ENCODE results near the gene HOGA1.
"Not testable (repeated sequence)": the region's sequence is repeated elsewhere in the genome, so short reads cannot be mapped to it uniquely, and the experiment has no call there.

HOGA1 gene

DNA sequence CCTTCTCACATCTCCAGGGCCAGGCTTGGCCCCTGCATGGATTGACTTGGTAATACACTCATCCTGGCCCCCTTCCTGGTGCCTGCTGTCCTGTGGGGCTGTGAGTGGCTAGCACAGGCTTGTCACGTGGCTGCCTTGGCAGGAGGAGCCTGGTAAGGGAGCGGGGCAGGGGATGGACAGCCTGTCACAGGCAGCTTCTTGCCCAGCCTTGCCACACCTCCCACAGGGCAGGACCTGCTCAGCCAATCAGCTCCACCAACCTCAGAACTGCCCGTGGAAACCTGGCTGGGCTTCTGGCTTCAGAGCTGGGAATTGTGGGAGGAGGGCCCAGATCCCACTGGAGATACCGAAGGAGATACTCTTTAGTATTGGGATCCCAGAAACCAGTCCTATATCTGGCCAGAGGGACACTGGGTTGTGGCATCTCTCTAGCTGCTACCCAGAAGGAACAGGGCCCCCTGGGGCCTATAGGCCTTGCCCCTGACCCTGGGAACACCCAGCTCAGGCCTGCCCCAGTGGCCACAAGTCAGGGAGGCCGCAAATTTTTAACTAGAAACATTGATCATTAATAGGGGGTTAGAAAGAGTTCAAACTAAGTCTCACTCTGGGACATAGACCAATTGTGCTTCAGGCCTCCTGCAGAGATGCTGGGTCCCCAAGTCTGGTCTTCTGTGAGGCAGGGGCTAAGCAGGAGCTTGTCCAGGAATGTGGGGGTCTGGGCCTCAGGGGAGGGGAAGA is at the start of gene HOGA1:
HOGA1 (plus strand) TSS at position 330 of the 738 bp plus-strand sequence; CDS start at position 645, 315 bp downstream.
- peak; percentile 28 for DNase-seq

DNA sequence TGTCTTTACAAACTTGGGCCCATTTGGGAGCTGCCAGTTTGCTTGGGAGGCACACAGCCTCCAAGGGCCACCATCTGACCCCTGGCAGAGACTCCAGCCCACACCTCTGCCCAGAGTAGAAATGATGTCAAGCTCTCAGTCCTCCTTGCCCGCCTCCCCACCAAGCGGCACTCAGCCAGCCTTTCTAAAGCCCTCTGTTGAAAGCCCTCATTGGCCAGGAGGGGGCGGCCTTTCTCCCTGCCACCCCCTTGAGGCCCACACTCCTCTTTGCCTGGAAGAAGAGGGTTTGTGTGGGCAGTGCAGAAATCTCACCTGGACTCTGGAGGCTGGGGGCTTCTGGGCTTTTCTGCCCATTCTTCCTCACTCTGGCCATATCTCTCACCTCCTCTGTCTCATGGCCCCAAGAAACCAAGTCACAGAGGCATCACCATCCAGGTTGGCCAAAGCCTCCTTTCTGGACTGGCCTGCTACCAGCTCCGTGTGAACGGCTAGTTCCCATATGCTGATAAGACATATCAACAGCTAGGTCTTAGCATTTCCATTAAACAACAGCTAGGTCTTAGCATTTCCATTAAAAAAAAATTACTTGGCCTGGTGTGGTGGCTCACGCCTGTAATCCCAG is 49.3 kb upstream of the HOGA1 start:
- DNase-seq, result peak; percentile 46

DNA sequence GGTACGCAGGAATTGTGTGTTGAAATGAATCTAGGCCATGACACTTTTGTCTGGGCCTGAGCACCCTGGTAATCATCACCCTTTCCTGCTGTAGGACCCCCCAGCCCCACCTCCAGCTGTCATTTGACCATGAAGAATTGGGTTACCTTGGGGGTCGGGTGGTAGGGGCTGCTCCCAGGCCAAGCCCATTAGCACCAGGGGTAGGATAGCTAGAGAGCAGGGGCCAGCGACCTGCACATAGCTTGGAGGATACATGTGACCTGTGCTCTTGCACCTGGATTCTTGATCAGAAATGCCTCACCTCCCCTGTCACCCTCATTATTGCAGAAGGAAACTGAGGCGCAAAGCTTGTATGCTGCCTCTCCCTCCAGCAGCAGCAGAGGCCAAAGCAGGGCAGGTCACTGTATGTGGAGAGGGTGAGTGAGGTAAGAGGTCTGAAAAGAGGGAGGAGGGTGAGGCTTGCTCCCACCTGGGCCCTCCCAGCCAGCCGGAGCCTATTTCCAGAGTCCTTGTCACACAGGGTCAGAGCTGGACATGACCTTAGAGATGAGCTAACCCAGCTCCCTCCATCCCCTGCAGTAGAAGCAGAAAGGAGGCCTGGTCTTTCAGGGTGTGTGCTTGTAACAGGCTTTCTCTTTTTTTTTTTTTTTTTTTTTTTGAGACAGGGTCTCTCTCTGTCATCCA is 46.9 kb upstream of the HOGA1 start:
- no peak for DNase-seq

DNA sequence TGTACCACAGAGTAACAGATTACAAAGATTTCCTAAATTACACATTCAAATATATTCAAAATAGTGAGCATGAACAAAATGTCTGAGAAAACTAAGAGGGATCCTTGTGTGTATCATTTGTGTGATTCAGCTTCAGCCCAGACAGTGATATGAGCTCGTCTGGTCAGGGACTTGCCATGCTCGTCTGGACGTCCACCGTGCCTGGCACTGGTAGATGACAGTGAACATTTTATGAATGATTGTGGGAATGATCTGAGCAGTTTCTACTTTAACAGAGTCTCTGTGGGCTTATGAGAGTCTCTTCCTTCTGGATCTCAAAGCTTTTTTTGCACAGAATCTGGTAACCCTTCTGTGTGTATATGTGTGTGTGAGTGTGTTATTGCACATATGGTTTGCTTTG is 45.8 kb upstream of the HOGA1 start:
- DNase-seq, result no peak

DNA sequence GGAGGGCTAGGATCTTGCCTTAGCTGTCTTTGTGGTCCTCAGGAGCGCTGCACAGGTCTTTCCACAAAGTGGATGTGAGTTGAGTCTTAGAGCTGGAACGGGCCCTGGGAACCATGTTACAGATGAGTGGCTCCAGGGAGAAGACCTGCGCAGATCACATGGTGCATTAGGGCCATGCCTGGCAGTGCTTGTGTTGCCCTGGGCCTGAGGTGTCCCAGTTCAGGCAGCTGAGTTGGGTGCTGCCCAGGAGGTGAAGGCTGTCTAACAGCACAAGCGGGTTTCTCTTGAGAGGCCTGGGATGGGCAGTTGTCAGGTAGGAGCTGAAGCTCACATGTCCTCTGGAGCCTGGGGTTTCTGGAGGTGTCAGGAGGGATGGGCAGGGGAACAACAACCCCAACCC is 45.4 kb upstream of the HOGA1 start:
- DNase-seq, result no peak

DNA sequence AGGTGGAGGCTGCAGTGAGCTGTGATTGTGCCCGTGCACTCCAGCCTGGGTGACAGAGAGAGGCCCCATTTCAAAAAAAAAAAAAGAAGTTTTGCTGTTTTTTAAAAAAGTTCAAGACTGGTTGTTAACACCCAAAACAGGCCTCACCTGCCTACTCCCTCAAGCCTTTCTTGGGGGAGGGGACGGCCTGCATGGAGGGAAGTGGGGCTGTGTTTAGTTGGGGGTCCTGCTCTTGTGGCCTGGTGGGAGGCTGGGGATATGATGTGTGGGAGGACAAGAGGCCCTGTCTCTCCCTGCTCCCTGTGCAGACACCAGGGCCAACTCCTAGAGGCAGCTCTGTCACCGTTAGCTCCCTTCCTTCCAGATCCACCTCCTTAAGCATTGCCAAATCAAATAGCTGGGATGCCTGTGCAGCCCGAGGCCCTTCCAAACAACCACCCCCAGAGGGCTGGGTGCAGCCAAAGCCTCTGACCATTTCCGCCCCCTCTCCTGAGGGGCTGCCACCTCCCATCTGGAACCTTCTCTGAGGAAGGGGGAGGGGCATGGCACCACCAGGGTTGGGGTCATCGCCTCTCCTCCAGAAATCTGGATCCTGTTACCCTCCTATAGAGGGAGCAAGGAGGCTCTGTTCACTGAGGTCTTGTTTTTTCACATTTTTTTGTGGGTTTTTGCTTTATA is 44.5 kb upstream of the HOGA1 start:
- DNase-seq, result no peak

DNA sequence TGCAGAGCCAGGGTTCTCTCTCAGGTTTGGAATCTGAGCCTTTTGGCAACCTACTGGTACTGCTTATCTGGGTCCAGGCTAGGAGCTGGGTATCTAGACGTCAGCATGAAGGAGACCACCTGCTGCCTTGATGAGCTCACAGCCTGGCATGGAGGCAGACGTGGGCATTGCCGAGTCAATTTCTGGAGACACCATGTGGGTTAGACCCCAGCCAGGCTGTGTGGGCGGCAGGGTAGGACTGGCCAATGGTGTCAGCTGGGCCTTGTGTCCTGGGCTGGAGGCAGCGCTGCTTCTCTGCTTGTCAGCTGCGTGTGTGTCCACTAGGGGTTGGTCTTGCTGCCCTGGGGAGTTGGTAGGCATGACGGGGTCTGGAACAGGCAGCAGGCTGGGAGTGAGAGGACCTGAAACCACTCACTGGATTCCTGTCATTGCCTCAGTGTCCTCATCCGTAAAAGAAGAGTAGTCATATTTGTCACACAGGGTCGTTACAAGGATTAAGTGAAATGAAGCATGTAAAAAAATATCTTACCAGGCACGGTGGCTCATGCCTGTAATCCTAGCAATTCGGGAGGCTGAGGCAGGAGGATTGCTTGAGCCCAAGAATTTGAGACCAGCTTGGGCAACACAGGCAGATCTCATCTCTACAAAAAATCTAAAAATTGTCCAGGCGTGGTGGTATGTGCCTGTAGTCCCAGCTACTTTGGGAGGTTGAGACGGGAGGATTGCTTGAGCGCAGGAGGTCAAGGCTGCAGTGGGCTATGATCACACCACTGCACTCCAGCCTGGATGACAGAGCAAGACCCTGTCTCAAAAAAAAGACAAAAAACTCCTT is 43.3 kb upstream of the HOGA1 start:
- no peak for DNase-seq

DNA sequence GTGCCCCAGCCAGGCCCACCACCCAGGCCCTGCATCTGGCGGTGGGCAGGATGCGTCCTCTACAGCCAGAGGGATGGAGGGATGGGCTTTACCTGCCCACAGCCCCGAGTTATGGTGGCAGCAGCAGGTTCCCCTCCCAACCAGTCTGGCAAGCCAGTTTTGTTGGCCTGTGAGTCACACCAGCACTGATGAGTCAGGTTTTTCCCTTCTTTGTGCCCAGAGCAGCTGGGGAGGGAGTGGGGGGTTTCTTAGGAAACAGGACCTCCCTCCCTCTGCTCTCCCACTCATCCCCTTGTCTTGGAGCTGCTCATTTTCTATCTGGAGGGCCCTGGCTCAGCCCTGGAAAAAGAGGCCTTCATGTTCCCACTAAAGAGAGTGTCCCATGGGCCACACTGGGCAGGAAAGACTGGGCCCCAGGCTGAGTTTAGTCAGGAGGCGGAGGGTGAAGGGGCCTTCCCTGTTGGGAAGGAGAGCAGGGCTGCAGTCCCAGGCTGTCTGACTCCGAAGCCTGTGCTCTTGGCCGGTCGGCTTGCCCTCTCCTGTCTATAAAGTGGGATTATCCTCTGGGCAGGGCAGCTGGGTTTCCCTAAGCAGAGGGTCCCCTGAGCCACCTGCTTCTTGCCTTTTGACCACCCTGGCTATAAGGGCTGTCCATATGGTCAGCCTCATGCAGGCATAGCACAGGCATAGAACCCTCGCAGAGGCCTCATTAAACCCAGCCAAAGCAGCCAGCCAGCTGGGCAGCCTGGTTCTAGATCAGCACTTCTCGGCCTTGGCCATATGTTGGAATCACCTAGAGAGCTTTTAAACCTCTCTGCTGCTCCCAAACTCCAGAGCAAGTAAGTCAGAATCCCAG is 41.8 kb upstream of the HOGA1 start:
- peak; percentile 23 for DNase-seq

DNA sequence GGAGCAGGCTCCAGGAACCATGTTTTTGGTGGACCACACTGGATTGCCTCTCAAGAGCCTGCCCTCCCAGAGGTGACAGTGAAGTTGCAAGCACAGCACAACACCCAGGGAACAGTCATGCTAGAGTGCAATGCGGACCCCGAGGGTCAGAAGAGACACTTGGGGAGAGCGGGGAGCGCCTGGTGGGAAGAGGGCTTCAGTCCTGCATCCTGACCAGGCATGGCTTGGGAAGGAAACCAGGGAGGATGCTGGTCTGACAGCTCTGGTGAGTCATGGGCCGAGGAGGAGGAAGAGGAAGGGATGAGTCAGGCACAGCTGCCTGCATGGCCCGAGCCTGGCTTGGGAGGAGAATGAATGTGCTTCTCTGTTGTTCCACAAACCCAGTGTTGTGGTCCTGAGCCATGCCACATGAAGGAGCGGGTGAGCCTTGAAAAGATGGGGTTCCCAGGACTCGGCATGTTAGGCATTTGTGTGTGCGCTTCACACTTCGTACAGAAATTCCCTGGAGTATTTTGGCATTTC is 41.1 kb upstream of the HOGA1 start:
- DNase-seq, result peak; percentile 14

DNA sequence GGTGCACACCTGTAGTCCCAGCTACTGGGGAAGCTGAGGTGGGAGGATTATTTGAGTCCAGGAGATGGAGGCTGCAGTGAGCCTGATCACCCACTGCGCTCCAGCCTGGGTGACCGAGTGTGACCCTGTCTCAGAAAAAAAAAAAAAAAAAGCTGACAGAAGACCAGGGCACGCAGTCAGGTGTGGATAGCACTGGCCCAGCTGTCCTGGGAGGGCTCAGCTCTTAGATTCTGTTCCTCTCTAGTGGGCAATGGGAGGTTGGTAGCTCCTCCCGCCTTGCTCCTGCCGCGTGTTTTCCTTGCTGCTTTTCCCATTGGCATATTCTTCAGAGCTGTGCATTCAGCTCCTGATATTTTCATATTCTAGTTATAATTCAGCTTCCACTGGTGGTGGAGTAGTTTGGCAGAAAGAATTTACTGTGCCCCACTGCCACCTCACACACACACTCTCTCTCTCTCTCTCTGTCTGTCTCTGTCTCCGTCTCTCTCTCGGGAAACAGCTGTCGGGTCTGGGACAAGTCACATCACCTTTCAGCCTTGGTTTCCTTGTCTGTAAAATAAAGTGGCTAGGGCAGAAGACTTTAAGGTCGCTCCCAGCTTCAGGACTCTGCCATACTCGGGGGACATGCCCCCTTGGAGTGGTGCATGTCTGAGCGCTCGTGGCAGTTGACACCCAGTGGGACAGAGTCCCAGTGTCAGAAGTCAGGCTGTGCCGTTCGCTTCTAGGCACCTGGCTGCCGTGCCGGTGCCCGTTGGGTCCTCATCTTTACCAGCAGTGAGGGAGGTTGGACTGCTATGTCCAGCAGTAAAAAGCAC is 37.5 kb upstream of the HOGA1 start:
- no peak for DNase-seq

DNA sequence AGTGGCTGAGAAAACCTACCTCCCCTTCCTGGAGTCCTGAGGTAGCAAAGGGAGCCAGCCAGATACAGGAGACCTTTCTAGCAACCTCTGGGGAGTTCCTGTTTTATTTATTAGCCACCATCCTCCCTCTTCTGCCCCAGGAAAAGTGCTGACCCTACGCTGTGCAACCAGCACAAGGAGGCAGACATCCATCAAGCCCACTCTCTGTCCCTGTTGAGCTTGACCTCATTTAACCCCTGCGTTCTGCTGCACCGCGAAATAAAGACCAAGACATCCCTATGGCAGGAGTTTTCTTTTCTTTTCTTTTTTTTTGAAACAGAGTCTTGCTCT is 37.0 kb upstream of the HOGA1 start:
- no peak for DNase-seq

DNA sequence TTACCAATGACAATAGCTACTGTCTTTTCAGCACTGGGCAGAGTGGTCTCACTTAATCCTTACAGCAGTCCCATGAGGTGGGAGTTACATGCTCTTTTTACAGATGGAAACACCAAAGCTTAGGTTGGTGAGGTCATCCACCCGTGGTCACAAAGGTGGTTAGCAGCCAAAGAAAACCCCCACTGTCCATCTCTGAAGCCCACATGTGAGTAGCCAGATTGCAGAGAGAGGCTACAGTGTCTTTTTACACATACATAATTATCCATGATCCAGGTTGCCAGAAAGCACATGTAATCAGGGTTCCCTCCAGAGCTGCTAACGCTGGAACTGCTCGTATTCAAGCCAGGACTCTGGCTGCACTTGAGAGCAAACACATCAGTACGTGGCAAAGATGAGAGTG is 36.2 kb upstream of the HOGA1 start:
- DNase-seq, result no peak

DNA sequence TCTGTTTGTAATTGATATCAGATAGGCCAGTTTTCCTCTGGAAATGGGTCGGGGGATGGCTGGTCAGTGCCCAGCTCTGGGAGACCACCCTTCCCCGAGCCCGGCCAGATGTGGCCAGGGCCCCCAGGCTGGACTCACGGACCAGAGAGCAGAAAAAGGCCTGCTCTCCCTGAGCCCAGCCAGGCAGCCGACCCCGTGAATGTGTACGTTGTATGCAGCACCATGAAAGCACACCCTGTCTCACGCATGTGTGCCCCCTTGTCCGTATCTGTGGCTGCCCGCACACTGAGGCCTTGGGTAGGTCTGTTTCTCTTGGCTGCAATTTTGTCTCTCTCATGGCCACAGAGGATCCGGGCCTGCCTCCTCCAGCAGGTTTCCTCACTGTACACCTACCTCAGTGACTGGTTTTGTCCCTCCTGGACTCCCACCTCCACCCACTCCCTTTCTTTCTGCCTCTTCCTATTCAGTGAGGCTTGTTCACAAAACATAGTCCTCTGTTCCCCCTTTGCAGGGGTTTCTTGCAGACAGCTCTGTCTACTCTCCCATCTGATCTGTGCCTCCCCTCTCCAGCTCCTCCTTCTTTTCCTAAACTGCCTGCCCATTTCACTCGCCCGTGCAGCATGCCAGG is 35.2 kb upstream of the HOGA1 start:
- no peak for DNase-seq

DNA sequence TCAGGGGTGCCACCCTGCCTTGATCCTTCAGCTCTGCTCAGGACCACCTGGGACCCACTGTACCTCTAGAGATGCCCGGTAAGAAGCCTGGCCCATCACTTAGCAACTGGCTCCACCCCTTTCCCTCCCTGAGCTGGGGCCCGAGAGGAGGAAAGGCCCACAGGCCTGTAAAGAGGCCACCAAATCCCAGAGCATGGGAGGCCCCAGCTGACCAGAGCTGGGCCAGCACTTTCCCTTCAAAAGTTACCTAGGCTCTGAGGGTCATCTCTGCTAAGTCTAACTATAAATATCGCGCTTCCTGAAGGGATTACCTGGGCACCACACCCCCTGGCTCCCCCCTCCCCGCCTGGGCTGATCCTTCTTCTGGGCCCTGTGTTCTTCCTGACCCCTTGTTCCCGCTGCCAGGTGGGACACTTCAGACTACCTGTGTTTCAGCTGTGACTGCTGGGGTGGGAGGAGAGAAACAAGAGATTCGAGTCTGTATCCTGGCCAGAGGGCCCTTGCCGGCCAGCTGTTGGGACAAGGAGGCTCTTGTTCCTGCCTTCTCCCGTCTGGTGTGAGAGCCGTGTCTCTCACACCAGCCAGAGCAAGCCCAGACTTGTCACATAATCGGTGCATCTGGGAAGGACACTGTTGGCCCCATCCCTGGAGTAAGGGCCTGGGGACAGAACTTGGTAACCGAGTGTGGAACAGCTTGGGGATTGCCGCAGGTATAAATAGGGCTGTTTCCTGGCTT is 34.4 kb upstream of the HOGA1 start:
- no peak for DNase-seq

DNA sequence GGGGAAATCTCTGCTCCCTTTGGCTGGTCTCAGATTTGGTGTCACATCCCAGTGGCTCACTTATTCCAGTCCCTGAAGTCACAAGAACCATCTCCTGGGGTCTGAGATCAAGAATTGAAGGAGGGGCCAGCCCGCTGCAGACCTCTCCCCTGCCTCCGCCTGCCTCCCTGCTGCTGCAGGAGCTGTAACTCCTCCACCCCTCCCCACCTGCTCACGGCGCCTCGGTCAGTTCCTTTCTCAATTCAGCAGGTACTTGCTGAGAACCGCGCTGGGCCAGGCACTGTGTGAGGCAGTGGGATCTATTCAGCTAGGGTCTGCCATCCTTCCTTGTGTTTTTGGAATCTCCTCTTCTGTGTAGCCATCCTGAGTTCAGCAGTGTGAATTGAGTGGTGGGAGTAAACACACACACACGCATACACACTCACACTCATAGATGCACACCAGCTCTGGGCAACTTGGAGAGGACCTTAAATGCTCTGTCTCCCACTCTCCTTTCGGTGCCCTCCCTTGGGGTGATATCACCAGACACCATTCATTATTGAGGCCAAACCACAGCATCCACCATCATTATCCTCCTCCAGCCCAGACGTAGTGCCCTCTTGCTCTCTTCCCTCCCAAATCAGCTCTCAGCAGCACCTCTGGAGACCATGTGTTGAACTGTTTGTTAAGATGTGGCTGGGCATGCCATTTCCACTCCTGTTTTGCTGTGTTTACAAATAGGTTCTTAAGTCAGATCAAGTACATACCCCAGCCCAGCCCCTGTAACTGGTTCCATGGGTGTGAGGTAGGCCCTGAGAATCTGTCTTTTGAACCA is 33.6 kb upstream of the HOGA1 start:
- DNase-seq, result no peak

DNA sequence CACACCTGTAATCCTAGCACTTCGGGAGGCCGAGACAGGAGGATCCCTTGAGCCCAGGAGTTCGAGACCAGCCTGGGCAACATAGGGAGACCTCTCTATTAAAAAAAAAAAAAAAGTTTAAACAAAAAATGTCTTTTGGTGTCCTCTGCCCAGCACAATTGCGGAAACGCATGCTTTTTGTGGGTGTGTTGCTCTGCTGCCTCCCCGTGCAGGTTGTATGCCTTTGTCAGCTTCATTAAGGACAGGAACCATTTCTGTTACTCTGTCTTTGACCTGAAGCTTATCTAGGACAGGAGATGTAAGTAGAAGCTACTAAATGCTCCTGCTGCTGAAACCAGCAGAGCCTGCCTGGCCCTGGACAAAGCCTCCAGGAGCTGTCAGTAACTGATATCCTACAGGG is 32.9 kb upstream of the HOGA1 start:
- DNase-seq, result no peak

DNA sequence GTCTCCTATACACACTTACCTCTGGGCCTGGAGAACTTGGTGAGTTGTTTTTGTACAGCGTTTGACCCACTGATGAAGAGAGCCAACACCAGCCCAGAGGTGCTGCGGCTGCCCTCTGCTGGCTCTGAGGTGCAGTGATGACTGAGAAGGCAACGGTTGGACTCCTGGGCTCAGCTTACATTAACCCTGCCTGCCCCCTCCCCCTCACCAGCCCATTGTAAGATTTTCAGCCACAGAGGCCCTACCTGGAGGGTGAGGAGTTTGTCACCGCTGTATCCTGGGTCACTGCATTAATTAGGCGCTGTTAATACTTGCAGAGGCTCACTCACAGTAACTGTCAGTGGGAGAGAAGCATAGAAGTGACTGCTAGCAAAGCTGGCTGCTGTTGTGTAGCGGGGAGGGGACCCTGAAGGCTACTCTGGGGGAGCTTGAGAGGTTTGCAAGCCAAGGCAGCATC is 30.6 kb upstream of the HOGA1 start:
- peak; percentile 57 for DNase-seq

DNA sequence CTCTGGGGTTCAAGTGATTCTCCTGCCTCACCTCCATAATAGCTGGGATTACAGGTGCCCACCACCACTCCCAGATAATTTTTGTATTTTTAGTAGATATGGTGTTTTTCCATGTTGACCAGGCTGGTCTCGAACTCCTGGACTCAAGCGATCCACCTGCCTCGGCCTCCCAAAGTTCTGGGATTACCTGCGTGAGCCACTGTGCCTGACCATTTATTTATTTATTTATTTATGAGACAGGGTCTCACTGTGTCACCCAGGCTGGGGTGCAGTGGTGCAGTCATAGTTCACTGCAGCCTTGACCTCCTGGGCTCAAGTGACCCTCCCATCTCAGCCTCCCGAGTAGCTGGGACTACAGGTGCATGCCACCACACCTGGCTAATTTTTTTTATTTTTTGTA is 29.9 kb upstream of the HOGA1 start:
- DNase-seq, result not testable (repeated sequence)
